WTC11 (cell line): ENCODE results near the gene ZNF574.

Source experiments
- ATF2 ChIP-seq: sonication (generic); formaldehyde crosslinking; IDR thresholded peaks from 2 replicates; pipeline ENCODE4 v1.8.1; 2022; ENCODE audit warnings: low read depth, missing genetic modification reagents, borderline replicate concordance
- CBFB ChIP-seq: sonication (generic); formaldehyde crosslinking; IDR thresholded peaks from 2 replicates; pipeline ENCODE4 v1.8.1; 2022; ENCODE audit warnings: mild to moderate bottlenecking, low read depth, missing genetic modification reagents
- E2F5 ChIP-seq: sonication (generic); formaldehyde crosslinking; IDR thresholded peaks from 2 replicates; pipeline ENCODE4 v1.8.1; 2022; ENCODE audit warnings: mild to moderate bottlenecking, moderate library complexity, missing genetic modification reagents
- JUN ChIP-seq: sonication (generic); formaldehyde crosslinking; IDR thresholded peaks from 2 replicates; pipeline ENCODE4 v1.8.0; 2023; ENCODE audit warnings: mild to moderate bottlenecking, missing genetic modification reagents
- MLX ChIP-seq: sonication (generic); formaldehyde crosslinking; IDR thresholded peaks from 2 replicates; pipeline ENCODE4 v1.8.1; 2023; ENCODE audit warnings: mild to moderate bottlenecking, missing genetic modification reagents, moderate library complexity
- SMAD3 ChIP-seq: sonication (generic); formaldehyde crosslinking; IDR thresholded peaks from 2 replicates; pipeline ENCODE4 v1.8.0; 2022; ENCODE audit warnings: missing genetic modification reagents, mild to moderate bottlenecking, borderline replicate concordance
- SP1 ChIP-seq: sonication (generic); formaldehyde crosslinking; conservative IDR thresholded peaks from 2 replicates; pipeline ENCODE4 v1.8.1; 2022; ENCODE audit warnings: missing genetic modification reagents
- USF2 ChIP-seq: sonication (generic); formaldehyde crosslinking; IDR thresholded peaks from 2 replicates; pipeline ENCODE4 v1.8.1; 2023; ENCODE audit warnings: mild to moderate bottlenecking, missing genetic modification reagents, moderate library complexity
- ZNF263 ChIP-seq: sonication (generic); formaldehyde crosslinking; IDR thresholded peaks from 2 replicates; pipeline ENCODE4 v1.8.1; 2022; ENCODE audit warnings: low read depth, mild to moderate bottlenecking, moderate library complexity, missing genetic modification reagents
- TF ChIP-seq, protein P1 (sequence below): fragments of 200-600 bp; IDR thresholded peaks from 2 replicates; pipeline ENCODE4 v1.8.0; 2022; ENCODE audit warnings: antibody characterized with exemption
- TF ChIP-seq, protein P2 (sequence below): sonication (generic); formaldehyde crosslinking; IDR thresholded peaks from 2 replicates; pipeline ENCODE4 v1.8.0; 2023; ENCODE audit warnings: missing genetic modification reagents, mild to moderate bottlenecking, borderline replicate concordance
- TF ChIP-seq, protein P3 (sequence below): sonication (generic); formaldehyde crosslinking; IDR thresholded peaks from 2 replicates; pipeline ENCODE4 v1.8.1; 2022; ENCODE audit warnings: mild to moderate bottlenecking, missing genetic modification reagents, moderate library complexity, borderline replicate concordance

GRCh38 chr19:42111384-42111783 is 35.4 kb downstream of the ZNF574 start:
- TF ChIP-seq USF2 (CRISPR knock-in tag) (no peak), SMAD3 (CRISPR knock-in tag) (no peak), JUN (CRISPR knock-in tag) (no peak), MLX (no peak), ATF2 (no peak), ZNF263 (CRISPR knock-in tag) (no peak), E2F5 (CRISPR knock-in tag) (no peak), CBFB (CRISPR knock-in tag) (no peak), SP1 (no peak)
- TF ChIP-seq, protein P1, sequence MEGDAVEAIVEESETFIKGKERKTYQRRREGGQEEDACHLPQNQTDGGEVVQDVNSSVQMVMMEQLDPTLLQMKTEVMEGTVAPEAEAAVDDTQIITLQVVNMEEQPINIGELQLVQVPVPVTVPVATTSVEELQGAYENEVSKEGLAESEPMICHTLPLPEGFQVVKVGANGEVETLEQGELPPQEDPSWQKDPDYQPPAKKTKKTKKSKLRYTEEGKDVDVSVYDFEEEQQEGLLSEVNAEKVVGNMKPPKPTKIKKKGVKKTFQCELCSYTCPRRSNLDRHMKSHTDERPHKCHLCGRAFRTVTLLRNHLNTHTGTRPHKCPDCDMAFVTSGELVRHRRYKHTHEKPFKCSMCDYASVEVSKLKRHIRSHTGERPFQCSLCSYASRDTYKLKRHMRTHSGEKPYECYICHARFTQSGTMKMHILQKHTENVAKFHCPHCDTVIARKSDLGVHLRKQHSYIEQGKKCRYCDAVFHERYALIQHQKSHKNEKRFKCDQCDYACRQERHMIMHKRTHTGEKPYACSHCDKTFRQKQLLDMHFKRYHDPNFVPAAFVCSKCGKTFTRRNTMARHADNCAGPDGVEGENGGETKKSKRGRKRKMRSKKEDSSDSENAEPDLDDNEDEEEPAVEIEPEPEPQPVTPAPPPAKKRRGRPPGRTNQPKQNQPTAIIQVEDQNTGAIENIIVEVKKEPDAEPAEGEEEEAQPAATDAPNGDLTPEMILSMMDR = no peak
- TF ChIP-seq, protein P2, sequence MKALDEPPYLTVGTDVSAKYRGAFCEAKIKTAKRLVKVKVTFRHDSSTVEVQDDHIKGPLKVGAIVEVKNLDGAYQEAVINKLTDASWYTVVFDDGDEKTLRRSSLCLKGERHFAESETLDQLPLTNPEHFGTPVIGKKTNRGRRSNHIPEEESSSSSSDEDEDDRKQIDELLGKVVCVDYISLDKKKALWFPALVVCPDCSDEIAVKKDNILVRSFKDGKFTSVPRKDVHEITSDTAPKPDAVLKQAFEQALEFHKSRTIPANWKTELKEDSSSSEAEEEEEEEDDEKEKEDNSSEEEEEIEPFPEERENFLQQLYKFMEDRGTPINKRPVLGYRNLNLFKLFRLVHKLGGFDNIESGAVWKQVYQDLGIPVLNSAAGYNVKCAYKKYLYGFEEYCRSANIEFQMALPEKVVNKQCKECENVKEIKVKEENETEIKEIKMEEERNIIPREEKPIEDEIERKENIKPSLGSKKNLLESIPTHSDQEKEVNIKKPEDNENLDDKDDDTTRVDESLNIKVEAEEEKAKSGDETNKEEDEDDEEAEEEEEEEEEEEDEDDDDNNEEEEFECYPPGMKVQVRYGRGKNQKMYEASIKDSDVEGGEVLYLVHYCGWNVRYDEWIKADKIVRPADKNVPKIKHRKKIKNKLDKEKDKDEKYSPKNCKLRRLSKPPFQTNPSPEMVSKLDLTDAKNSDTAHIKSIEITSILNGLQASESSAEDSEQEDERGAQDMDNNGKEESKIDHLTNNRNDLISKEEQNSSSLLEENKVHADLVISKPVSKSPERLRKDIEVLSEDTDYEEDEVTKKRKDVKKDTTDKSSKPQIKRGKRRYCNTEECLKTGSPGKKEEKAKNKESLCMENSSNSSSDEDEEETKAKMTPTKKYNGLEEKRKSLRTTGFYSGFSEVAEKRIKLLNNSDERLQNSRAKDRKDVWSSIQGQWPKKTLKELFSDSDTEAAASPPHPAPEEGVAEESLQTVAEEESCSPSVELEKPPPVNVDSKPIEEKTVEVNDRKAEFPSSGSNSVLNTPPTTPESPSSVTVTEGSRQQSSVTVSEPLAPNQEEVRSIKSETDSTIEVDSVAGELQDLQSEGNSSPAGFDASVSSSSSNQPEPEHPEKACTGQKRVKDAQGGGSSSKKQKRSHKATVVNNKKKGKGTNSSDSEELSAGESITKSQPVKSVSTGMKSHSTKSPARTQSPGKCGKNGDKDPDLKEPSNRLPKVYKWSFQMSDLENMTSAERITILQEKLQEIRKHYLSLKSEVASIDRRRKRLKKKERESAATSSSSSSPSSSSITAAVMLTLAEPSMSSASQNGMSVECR (CRISPR knock-in tag) = no peak
- TF ChIP-seq, protein P3, sequence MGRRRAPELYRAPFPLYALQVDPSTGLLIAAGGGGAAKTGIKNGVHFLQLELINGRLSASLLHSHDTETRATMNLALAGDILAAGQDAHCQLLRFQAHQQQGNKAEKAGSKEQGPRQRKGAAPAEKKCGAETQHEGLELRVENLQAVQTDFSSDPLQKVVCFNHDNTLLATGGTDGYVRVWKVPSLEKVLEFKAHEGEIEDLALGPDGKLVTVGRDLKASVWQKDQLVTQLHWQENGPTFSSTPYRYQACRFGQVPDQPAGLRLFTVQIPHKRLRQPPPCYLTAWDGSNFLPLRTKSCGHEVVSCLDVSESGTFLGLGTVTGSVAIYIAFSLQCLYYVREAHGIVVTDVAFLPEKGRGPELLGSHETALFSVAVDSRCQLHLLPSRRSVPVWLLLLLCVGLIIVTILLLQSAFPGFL (CRISPR knock-in tag) = no peak
